HEK293T (cell line): ENCODE data around the gene MAN1A2.

Source experiments
- CTCF ChIA-PET: fragments of 350-600 bp; formaldehyde crosslinking; extraction: SDS; loops from one replicate; lab custom pipeline; 2021; ENCODE audit warnings: antibody characterized with exemption, inconsistent platforms; lab: Yijun Ruan, JAX
- POLR2A ChIA-PET: fragments of 350-600 bp; formaldehyde crosslinking; extraction: SDS; loops from one replicate; lab custom pipeline; 2020; ENCODE audit warnings: antibody characterized with exemption, inconsistent platforms; lab: Yijun Ruan, JAX
- DNase-seq: peaks from one replicate; pipeline ENCODE4 v3.0.0; 2012; ENCODE audit warnings: mixed read lengths; ENCODE audit errors: extremely low spot score
- ARNT ChIP-seq: fragments of 450-650 bp; IDR thresholded peaks from 2 replicates; pipeline ENCODE4 v1.6.1; 2017; ENCODE audit warnings: mild to moderate bottlenecking
- BHLHE40 ChIP-seq: fragments of 450-650 bp; IDR thresholded peaks from 2 replicates; pipeline ENCODE4 v1.6.1; 2016; ENCODE audit warnings: mild to moderate bottlenecking, moderate library complexity, borderline replicate concordance
- CTBP1 ChIP-seq: fragments of 450-650 bp; IDR thresholded peaks from 2 replicates; pipeline ENCODE4 v1.6.1; 2016; ENCODE audit warnings: borderline replicate concordance
- ELF4 ChIP-seq: fragments of 450-650 bp; IDR thresholded peaks from 2 replicates; pipeline ENCODE4 v1.6.1; 2017; ENCODE audit warnings: antibody characterized with exemption
- FOXA1 ChIP-seq: fragments of 450-650 bp; IDR thresholded peaks from 2 replicates; pipeline ENCODE4 v1.6.1; 2016; ENCODE audit warnings: mild to moderate bottlenecking
- FOXK2 ChIP-seq: fragments of 450-650 bp; IDR thresholded peaks from 2 replicates; pipeline ENCODE4 v1.6.1; 2016; ENCODE audit warnings: mild to moderate bottlenecking
- FOXM1 ChIP-seq: fragments of 450-650 bp; IDR thresholded peaks from 2 replicates; pipeline ENCODE4 v1.6.1; 2017; ENCODE audit warnings: mild to moderate bottlenecking, borderline replicate concordance
- HDGF ChIP-seq: fragments of 450-650 bp; IDR thresholded peaks from 2 replicates; pipeline ENCODE4 v1.6.1; 2017; ENCODE audit warnings: antibody characterized with exemption, borderline replicate concordance
- L3MBTL2 ChIP-seq: fragments of 450-650 bp; conservative IDR thresholded peaks from 2 replicates; pipeline ENCODE4 v1.6.1; 2016; ENCODE audit warnings: mild to moderate bottlenecking
- LEF1 ChIP-seq: fragments of 450-650 bp; IDR thresholded peaks from 2 replicates; pipeline ENCODE4 v1.6.1; 2017; ENCODE audit warnings: mild to moderate bottlenecking, borderline replicate concordance
- NFRKB ChIP-seq: fragments of 450-650 bp; IDR thresholded peaks from 2 replicates; pipeline ENCODE4 v1.6.1; 2016; ENCODE audit warnings: mild to moderate bottlenecking, moderate library complexity
- PKNOX1 ChIP-seq: fragments of 450-650 bp; IDR thresholded peaks from 2 replicates; pipeline ENCODE4 v1.6.1; 2016
- SP1 ChIP-seq: fragments of 450-650 bp; IDR thresholded peaks from 2 replicates; pipeline ENCODE4 v1.6.1; 2017
- SUZ12 ChIP-seq: fragments of 450-650 bp; IDR thresholded peaks from 2 replicates; pipeline ENCODE4 v1.6.1; 2016; ENCODE audit warnings: mild to moderate bottlenecking
- TARDBP ChIP-seq: fragments of 450-650 bp; IDR thresholded peaks from 2 replicates; pipeline ENCODE4 v1.6.1; 2016
- ZNF384 ChIP-seq: fragments of 450-650 bp; IDR thresholded peaks from 2 replicates; pipeline ENCODE4 v1.6.1; 2016

The MAN1A2 gene

GRCh38 chr1:117572546-117572945 is 205.3 kb downstream of the MAN1A2 start:
- no peak for DNase-seq
- TF ChIP-seq LEF1 (no peak), SUZ12 (no peak), ELF4 (no peak), SP1 (no peak), TARDBP (no peak), FOXM1 (no peak), FOXA1 (no peak), PKNOX1 (no peak)
- ChIA-PET POLR2A (no interaction called here), CTCF (no interaction called here)

GRCh38 chr1:117573386-117574023 is 206.3 kb downstream of the MAN1A2 start:
- ChIA-PET POLR2A (no interaction called here), CTCF (no interaction called here)
- DNase-seq, result no peak
- TF ChIP-seq NFRKB, result no peak
- no peak for TF ChIP-seq CTBP1
- TF ChIP-seq FOXA1, result no peak
- TF ChIP-seq L3MBTL2, result no peak
- no peak for TF ChIP-seq FOXK2
- TF ChIP-seq LEF1, result no peak
- TF ChIP-seq FOXM1, result no peak
- no peak for TF ChIP-seq PKNOX1
- no peak for TF ChIP-seq SP1
- TF ChIP-seq ZNF384, result no peak
- TF ChIP-seq HDGF, result no peak
- TF ChIP-seq TARDBP, result no peak
- TF ChIP-seq BHLHE40, result no peak
- no peak for TF ChIP-seq ELF4
- TF ChIP-seq SUZ12, result no peak

- no peak for DNase-seq
- ChIA-PET POLR2A (no interaction called here), CTCF (no interaction called here)
- TF ChIP-seq TARDBP, result no peak
- no peak for TF ChIP-seq ARNT
- TF ChIP-seq FOXK2, result no peak
- TF ChIP-seq LEF1, result no peak
- no peak for TF ChIP-seq FOXA1
- no peak for TF ChIP-seq BHLHE40
- TF ChIP-seq ZNF384, result no peak
- no peak for TF ChIP-seq SUZ12
- TF ChIP-seq SP1, result no peak
- TF ChIP-seq HDGF, result no peak
- TF ChIP-seq L3MBTL2, result no peak
- no peak for TF ChIP-seq NFRKB
- TF ChIP-seq FOXM1, result no peak
- no peak for TF ChIP-seq CTBP1
- no peak for TF ChIP-seq PKNOX1
These were observed 207.0 kb downstream of the MAN1A2 start for GRCh38 chr1:117574161-117574835.

- ChIA-PET POLR2A (no interaction called here), CTCF (interaction anchor here (0.8 kb wide), 1 partner anchor 179 kb away, joined by 4 read pairs; no protein-coding TSS in a partner anchor)
- TF ChIP-seq FOXM1 (no peak), HDGF (no peak)
- DNase-seq, result no peak
These were observed 208.5 kb downstream of the MAN1A2 start for GRCh38 chr1:117575586-117576225.

GRCh38 chr1:117576236-117576635 is 209.0 kb downstream of the MAN1A2 start:
- TF ChIP-seq ELF4 (no peak), ARNT (no peak), TARDBP (no peak), SUZ12 (no peak), FOXA1 (no peak), FOXK2 (no peak), PKNOX1 (no peak), CTBP1 (no peak), BHLHE40 (no peak), L3MBTL2 (no peak), LEF1 (no peak)
- ChIA-PET POLR2A (no interaction called here), CTCF (interaction anchor here (0.8 kb wide), 1 partner anchor 178 kb away, joined by 4 read pairs; no protein-coding TSS in a partner anchor)
- DNase-seq, result no peak
